Measurements from ENCODE around the gene NCBP3.

DNA sequence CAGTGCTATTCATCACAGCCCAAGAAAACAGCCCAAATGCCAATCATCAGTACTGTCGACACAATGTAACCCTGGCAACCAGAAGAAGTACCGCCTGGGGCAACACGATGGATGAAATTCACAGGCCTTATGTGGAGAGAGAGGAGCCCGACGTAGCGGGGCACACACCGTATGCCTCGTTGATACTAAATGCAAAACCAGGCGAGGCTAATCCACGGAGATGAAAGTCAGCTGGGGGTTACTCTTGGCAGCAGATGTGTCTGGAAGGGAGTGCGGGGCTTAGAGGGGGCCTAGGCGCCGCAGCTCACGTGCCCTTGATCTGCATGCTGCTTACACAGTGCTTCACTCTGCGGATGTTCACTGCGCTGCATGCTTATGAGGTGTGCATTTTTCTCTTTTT is 74.9 kb downstream of the NCBP3 start:
- TF ChIP-seq, protein P1, sequence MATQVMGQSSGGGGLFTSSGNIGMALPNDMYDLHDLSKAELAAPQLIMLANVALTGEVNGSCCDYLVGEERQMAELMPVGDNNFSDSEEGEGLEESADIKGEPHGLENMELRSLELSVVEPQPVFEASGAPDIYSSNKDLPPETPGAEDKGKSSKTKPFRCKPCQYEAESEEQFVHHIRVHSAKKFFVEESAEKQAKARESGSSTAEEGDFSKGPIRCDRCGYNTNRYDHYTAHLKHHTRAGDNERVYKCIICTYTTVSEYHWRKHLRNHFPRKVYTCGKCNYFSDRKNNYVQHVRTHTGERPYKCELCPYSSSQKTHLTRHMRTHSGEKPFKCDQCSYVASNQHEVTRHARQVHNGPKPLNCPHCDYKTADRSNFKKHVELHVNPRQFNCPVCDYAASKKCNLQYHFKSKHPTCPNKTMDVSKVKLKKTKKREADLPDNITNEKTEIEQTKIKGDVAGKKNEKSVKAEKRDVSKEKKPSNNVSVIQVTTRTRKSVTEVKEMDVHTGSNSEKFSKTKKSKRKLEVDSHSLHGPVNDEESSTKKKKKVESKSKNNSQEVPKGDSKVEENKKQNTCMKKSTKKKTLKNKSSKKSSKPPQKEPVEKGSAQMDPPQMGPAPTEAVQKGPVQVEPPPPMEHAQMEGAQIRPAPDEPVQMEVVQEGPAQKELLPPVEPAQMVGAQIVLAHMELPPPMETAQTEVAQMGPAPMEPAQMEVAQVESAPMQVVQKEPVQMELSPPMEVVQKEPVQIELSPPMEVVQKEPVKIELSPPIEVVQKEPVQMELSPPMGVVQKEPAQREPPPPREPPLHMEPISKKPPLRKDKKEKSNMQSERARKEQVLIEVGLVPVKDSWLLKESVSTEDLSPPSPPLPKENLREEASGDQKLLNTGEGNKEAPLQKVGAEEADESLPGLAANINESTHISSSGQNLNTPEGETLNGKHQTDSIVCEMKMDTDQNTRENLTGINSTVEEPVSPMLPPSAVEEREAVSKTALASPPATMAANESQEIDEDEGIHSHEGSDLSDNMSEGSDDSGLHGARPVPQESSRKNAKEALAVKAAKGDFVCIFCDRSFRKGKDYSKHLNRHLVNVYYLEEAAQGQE (IDR thresholded peaks at IDR 0.05; ENCODE audit: insufficient read depth in 1 of 2, low read depth in 2 of 2, low read length in 1 of 2): no peak
- TF ChIP-seq, protein P2, sequence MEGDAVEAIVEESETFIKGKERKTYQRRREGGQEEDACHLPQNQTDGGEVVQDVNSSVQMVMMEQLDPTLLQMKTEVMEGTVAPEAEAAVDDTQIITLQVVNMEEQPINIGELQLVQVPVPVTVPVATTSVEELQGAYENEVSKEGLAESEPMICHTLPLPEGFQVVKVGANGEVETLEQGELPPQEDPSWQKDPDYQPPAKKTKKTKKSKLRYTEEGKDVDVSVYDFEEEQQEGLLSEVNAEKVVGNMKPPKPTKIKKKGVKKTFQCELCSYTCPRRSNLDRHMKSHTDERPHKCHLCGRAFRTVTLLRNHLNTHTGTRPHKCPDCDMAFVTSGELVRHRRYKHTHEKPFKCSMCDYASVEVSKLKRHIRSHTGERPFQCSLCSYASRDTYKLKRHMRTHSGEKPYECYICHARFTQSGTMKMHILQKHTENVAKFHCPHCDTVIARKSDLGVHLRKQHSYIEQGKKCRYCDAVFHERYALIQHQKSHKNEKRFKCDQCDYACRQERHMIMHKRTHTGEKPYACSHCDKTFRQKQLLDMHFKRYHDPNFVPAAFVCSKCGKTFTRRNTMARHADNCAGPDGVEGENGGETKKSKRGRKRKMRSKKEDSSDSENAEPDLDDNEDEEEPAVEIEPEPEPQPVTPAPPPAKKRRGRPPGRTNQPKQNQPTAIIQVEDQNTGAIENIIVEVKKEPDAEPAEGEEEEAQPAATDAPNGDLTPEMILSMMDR (IDR thresholded peaks at IDR 0.05): no peak
- TF ChIP-seq SIN3A (IDR thresholded peaks at IDR 0.05; ENCODE audit: borderline replicate concordance, insufficient read depth, low read depth, low read length): no peak
- no peak for TF ChIP-seq POLR2AphosphoS5 (IDR thresholded peaks at IDR 0.05; ENCODE audit: low read depth, low read length)
- TF ChIP-seq TCF7L2 (IDR thresholded peaks at IDR 0.05; ENCODE audit: low read depth, low read length): no peak

All from Panc1 (cell line).